Gastrocnemius medialis (tissue), 4 donors: ENCODE results near the gene IL13. TPM values are rescaled to one million over a fixed set of nuclear protein-coding genes. Genes with fewer than 3 reads are reported as not detected.

Experiments
- ATAC-seq, 2 donors: fragments of 150-250 bp; one replicate each; pipeline ENCODE4 v1.9.1; 2016
- DNase-seq, 2 donors: peaks; one replicate each; pipeline ENCODE4 v3.0.0-alpha.2; 2019
- H3K27ac ChIP-seq, 4 donors: fragments of 200-600 bp; sonication (generic); 1 replicate in 1 of 4; 2 replicates in 3 of 4; pipeline ENCODE4 v1.5.1; 2016 to 2018; ENCODE audit warnings: mild to moderate bottlenecking in 2 of 4, moderate library complexity in 1 of 4
- H3K27me3 ChIP-seq, 3 donors: fragments of 200-600 bp; sonication (generic) in 2 of 3; 1 replicate in 1 of 3; 2 replicates in 2 of 3; pipeline versions ENCODE4 v1.5.1 to v1.6.0; 2016 to 2019; ENCODE audit warnings: mild to moderate bottlenecking in 1 of 3, moderate library complexity in 1 of 3
- H3K36me3 ChIP-seq, 2 donors: fragments of 200-600 bp; sonication (generic) in 1 of 2; one replicate each; pipeline ENCODE4 v1.5.1; 2017 to 2018
- H3K4me1 ChIP-seq, 2 donors: fragments of 200-600 bp; sonication (generic) in 1 of 2; one replicate each; pipeline ENCODE4 v1.5.1; 2016 to 2017; ENCODE audit warnings: mild to moderate bottlenecking in 2 of 2
- H3K4me3 ChIP-seq, 4 donors: fragments of 200-600 bp; sonication (generic) in 3 of 4; 1 replicate in 1 of 4; 2 replicates in 3 of 4; pipeline ENCODE4 v1.5.1; 2016 to 2019; ENCODE audit warnings: mild to moderate bottlenecking in 2 of 4
- H3K9me3 ChIP-seq, 3 donors: fragments of 200-600 bp; sonication (generic) in 2 of 3; 1 replicate in 1 of 3; 2 replicates in 2 of 3; pipeline ENCODE4 v1.5.1; 2016 to 2019
- CTCF ChIP-seq, 5 experiments: fragments of 450-650 bp in 3 of 5; fragments of 200-600 bp in 2 of 5; sonication (generic) in 2 of 5; IDR thresholded peaks in 4 of 5; conservative IDR thresholded peaks in 1 of 5; 1 replicate in 4 of 5; 2 replicates in 1 of 5; pipeline ENCODE4 v1.5.1; 2016 to 2019; ENCODE audit warnings: antibody characterized with exemption in 5 of 5, mild to moderate bottlenecking in 3 of 5, moderate library complexity in 3 of 5
- POLR2A ChIP-seq, 2 donors: fragments of 450-650 bp; IDR thresholded peaks; one replicate each; pipeline ENCODE4 v1.6.1; 2017; ENCODE audit warnings: antibody characterized with exemption in 2 of 2, mild to moderate bottlenecking in 2 of 2, moderate library complexity in 2 of 2
- in situ Hi-C, 4 donors: fragments of 200-750 bp; cut with MboI; loops; one replicate each; pipeline versions ENCODE4 v1.15.0 to v1.8.0; 2017; ENCODE audit warnings: low sequenced_read_pairs in 4 of 4
- intact Hi-C: fragments of 100-400 bp; cut with DNase I; formaldehyde crosslinking; loops from one replicate; pipeline ENCODE4 v1.15.1; 2023; ENCODE audit warnings: low total_unique reads
- total RNA-seq, 4 donors: library from RNA; depleted of rRNA; stranded (reverse); fragments of >200 nt; gene quantifications; one replicate each; pipeline versions ENCODE4 v1.1.0 to v1.2.3, GENCODE V29; 2016

Gene IL13
- total RNA-seq, 4 donors from 2014 or later = not detected

- TF ChIP-seq CTCF (IDR thresholded peaks at IDR 0.05 in 4 of 5, conservative IDR thresholded peaks at IDR 0.05 in 1 of 5) = no peak
- TF ChIP-seq POLR2A (IDR thresholded peaks at IDR 0.05) = no peak
- Histone ChIP-seq H3K4me3 (no peak overlapping the region), H3K27ac (no peak overlapping the region), H3K27me3 (no peaks in the 10 kb centered on the region), H3K4me1 (no peaks in the 10 kb centered on the region), H3K9me3 (no peaks in the 10 kb centered on the region), H3K36me3 (no peaks in the 10 kb centered on the region)
- intact Hi-C loops (no loop called here), in situ Hi-C loops (no loop called here)
- ATAC-seq (no peak), DNase-seq (no peak)
Observed at GRCh38 chr5:132677682-132678400, 19.9 kb downstream of the IL13 start.

DNA sequence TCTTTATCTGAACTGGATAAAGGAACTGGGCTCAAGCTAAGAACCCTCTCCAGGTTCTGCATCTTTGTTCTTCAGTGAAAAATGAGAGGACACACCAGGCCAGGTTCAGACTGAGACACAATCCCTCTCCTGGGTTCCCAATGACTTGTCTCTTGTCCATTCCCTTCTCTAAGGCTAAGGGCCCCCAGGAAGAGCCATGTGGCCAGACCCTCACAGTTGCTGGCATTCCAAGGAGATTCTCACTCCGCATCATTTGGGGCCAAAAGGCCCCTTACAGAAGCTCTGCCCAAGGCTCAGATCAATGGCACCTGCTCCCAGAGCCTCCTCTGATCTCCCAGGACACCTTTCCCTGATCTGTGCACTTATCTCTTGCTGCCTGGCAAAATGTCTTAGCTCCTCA lies 20.8 kb downstream of the IL13 start:
- Histone ChIP-seq H3K4me1 (no peaks in the 10 kb centered on the region), H3K27me3 (no peaks in the 10 kb centered on the region), H3K9me3 (no peaks in the 10 kb centered on the region), H3K4me3 (no peak overlapping the region), H3K36me3 (no peaks in the 10 kb centered on the region), H3K27ac (no peak overlapping the region)
- ATAC-seq (no peak), DNase-seq (no peak)
- intact Hi-C loops = no loop called here
- in situ Hi-C loops = no loop called here
- TF ChIP-seq CTCF (IDR thresholded peaks at IDR 0.05 in 4 of 5, conservative IDR thresholded peaks at IDR 0.05 in 1 of 5) (no peak), POLR2A (IDR thresholded peaks at IDR 0.05) (no peak)

- no peak for ATAC-seq
- no peak for DNase-seq
Observed at GRCh38 chr5:132679166-132679565, 21.2 kb downstream of the IL13 start.

DNA sequence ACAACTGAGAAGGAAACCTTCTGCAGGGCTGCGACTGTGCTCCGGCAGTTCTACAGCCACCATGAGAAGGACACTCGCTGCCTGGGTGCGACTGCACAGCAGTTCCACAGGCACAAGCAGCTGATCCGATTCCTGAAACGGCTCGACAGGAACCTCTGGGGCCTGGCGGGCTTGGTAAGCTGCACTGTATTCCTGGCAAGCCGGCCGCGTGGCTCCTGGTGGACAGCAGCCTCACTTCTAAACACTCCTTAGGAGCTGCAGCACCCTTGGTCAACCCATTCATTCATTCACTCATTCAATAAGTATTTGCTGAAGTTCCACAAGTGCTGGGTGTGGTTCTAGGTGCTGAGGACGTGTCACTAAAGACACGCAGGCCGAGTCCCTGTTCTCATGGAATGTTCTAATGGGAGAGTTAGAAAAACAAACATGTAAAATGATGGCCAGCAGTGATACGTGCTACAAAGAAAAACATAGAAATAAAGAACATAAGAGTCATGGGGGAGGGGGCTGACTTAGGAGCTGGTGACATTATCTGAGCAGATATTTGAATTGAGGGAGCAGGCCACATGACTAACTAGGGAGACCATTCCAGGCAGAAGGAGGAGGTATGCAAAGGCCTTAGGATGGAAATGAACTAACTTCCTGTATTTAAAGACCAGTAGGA lies 21.9 kb downstream of the IL13 start:
- Histone ChIP-seq H3K36me3 (no peaks in the 10 kb centered on the region), H3K4me1 (no peaks in the 10 kb centered on the region), H3K27me3 (no peaks in the 10 kb centered on the region), H3K9me3 (no peaks in the 10 kb centered on the region), H3K27ac (no peak overlapping the region), H3K4me3 (no peak overlapping the region)
- intact Hi-C loops = no loop called here
- in situ Hi-C loops = no loop called here
- no peak for TF ChIP-seq POLR2A (IDR thresholded peaks at IDR 0.05)
- no peak for TF ChIP-seq CTCF (IDR thresholded peaks at IDR 0.05 in 4 of 5, conservative IDR thresholded peaks at IDR 0.05 in 1 of 5)
- ATAC-seq (no peak), DNase-seq (no peak)

More at GRCh38 chr5:132679166-132679565, 21.2 kb downstream of the IL13 start:
- no peak for TF ChIP-seq CTCF (IDR thresholded peaks at IDR 0.05 in 4 of 5, conservative IDR thresholded peaks at IDR 0.05 in 1 of 5)
- no peak for TF ChIP-seq POLR2A (IDR thresholded peaks at IDR 0.05)
- Histone ChIP-seq H3K27ac (no peak overlapping the region), H3K9me3 (no peaks in the 10 kb centered on the region), H3K36me3 (no peaks in the 10 kb centered on the region), H3K4me1 (no peaks in the 10 kb centered on the region), H3K27me3 (no peaks in the 10 kb centered on the region), H3K4me3 (no peak overlapping the region)
- intact Hi-C loops = no loop called here
- in situ Hi-C loops = no loop called here
